HEK293 (cell line): Measurements from ENCODE around the gene APOC1.
A peak's percentile ranks its signal among the peaks of the same experiment; 100 is the strongest.

Source experiments
- BCL11B ChIP-seq: fragments of 450-650 bp; formaldehyde crosslinking; IDR thresholded peaks from 2 replicates; pipeline ENCODE4 v1.5.1; 2016; ENCODE audit warnings: low read depth, missing biosample characterization, missing genetic modification characterization
- CTCF ChIP-seq: fragments of 450-650 bp; formaldehyde crosslinking; IDR thresholded peaks from 2 replicates; pipeline ENCODE4 v1.5.1; 2016; ENCODE audit warnings: missing biosample characterization, missing genetic modification characterization
- GLIS1 ChIP-seq: fragments of 450-650 bp; formaldehyde crosslinking; IDR thresholded peaks from 2 replicates; pipeline ENCODE4 v1.5.1; 2016; ENCODE audit warnings: missing biosample characterization, missing genetic modification characterization
- HOXA7 ChIP-seq: sonication (generic); formaldehyde crosslinking; IDR thresholded peaks from 2 replicates; pipeline ENCODE4 v1.8.1; 2022; ENCODE audit warnings: missing genetic modification reagents, borderline replicate concordance
- KLF10 ChIP-seq: fragments of 450-650 bp; IDR thresholded peaks from 2 replicates; pipeline ENCODE4 v1.5.1; 2018; ENCODE audit warnings: missing biosample characterization, mild to moderate bottlenecking, missing genetic modification characterization
- MYNN ChIP-seq: fragments of 450-650 bp; formaldehyde crosslinking; IDR thresholded peaks from 2 replicates; pipeline ENCODE4 v1.5.1; 2016; ENCODE audit warnings: missing biosample characterization, missing genetic modification characterization, borderline replicate concordance
- OVOL3 ChIP-seq: fragments of 450-650 bp; formaldehyde crosslinking; IDR thresholded peaks from 2 replicates; pipeline ENCODE4 v1.5.1; 2016; ENCODE audit warnings: missing biosample characterization, missing genetic modification characterization
- SP3 ChIP-seq: fragments of 450-650 bp; formaldehyde crosslinking; IDR thresholded peaks from 2 replicates; pipeline ENCODE4 v1.5.1; 2016; ENCODE audit warnings: missing biosample characterization, missing genetic modification characterization
- SP7 ChIP-seq: fragments of 450-650 bp; formaldehyde crosslinking; IDR thresholded peaks from 2 replicates; pipeline ENCODE4 v1.5.1; 2016; ENCODE audit warnings: missing biosample characterization, missing genetic modification characterization
- TCF7L2 ChIP-seq: IDR thresholded peaks from 2 replicates; pipeline ENCODE4 v1.6.1; 2011; ENCODE audit warnings: low read depth, mild to moderate bottlenecking, inconsistent platforms, low read length, moderate library complexity, borderline replicate concordance
- ZBTB8A ChIP-seq: fragments of 450-650 bp; formaldehyde crosslinking; IDR thresholded peaks from 2 replicates; pipeline ENCODE4 v1.5.1; 2016; ENCODE audit warnings: missing biosample characterization, missing genetic modification characterization
- ZNF138 ChIP-seq: fragments of 450-650 bp; formaldehyde crosslinking; IDR thresholded peaks from 2 replicates; pipeline ENCODE4 v1.5.1; 2016; ENCODE audit warnings: missing biosample characterization, missing genetic modification characterization, borderline replicate concordance
- ZNF24 ChIP-seq: fragments of 450-650 bp; formaldehyde crosslinking; IDR thresholded peaks from 2 replicates; pipeline ENCODE4 v1.5.1; 2016; ENCODE audit warnings: missing biosample characterization, missing genetic modification characterization
- ZNF311 ChIP-seq: fragments of 450-650 bp; formaldehyde crosslinking; IDR thresholded peaks from 2 replicates; pipeline ENCODE4 v1.5.1; 2017; ENCODE audit warnings: missing biosample characterization, missing genetic modification characterization, borderline replicate concordance
- ZNF335 ChIP-seq: fragments of 450-650 bp; formaldehyde crosslinking; conservative IDR thresholded peaks from 2 replicates; pipeline ENCODE4 v1.5.1; 2016; ENCODE audit warnings: missing biosample characterization, missing genetic modification characterization
- ZNF354C ChIP-seq: fragments of 450-650 bp; formaldehyde crosslinking; IDR thresholded peaks from 2 replicates; pipeline ENCODE4 v1.5.1; 2016; ENCODE audit warnings: missing biosample characterization, missing genetic modification characterization, low read depth, borderline replicate concordance
- ZNF394 ChIP-seq: fragments of 450-650 bp; formaldehyde crosslinking; IDR thresholded peaks from 2 replicates; pipeline ENCODE4 v1.5.1; 2016; ENCODE audit warnings: missing biosample characterization, missing genetic modification characterization, mild to moderate bottlenecking, moderate library complexity, borderline replicate concordance
- ZNF404 ChIP-seq: fragments of 450-650 bp; formaldehyde crosslinking; IDR thresholded peaks from 2 replicates; pipeline ENCODE4 v1.5.1; 2017; ENCODE audit warnings: missing biosample characterization, missing genetic modification characterization
- ZNF449 ChIP-seq: fragments of 450-650 bp; formaldehyde crosslinking; IDR thresholded peaks from 2 replicates; pipeline ENCODE4 v1.5.1; 2017; ENCODE audit warnings: missing biosample characterization, mild to moderate bottlenecking, missing genetic modification characterization, moderate library complexity
- ZNF548 ChIP-seq: fragments of 450-650 bp; formaldehyde crosslinking; IDR thresholded peaks from 2 replicates; pipeline ENCODE4 v1.5.1; 2016; ENCODE audit warnings: missing biosample characterization, missing genetic modification characterization
- ZNF561 ChIP-seq: fragments of 450-650 bp; IDR thresholded peaks from 2 replicates; pipeline ENCODE4 v1.5.1; 2018; ENCODE audit warnings: missing biosample characterization, missing genetic modification characterization, borderline replicate concordance
- ZNF580 ChIP-seq: fragments of 450-650 bp; formaldehyde crosslinking; IDR thresholded peaks from 2 replicates; pipeline ENCODE4 v1.5.1; 2016; ENCODE audit warnings: missing biosample characterization, missing genetic modification characterization
- ZNF664 ChIP-seq: fragments of 450-650 bp; formaldehyde crosslinking; IDR thresholded peaks from 2 replicates; pipeline ENCODE4 v1.5.1; 2016; ENCODE audit warnings: missing biosample characterization, missing genetic modification characterization
- ZNF677 ChIP-seq: fragments of 450-650 bp; IDR thresholded peaks from 2 replicates; pipeline ENCODE4 v1.5.0; 2018; ENCODE audit warnings: missing biosample characterization, mild to moderate bottlenecking, missing genetic modification characterization, moderate library complexity
- ZNF707 ChIP-seq: fragments of 450-650 bp; formaldehyde crosslinking; IDR thresholded peaks from 2 replicates; pipeline ENCODE4 v1.5.1; 2016; ENCODE audit warnings: missing biosample characterization, missing genetic modification characterization
- ZNF747 ChIP-seq: fragments of 450-650 bp; formaldehyde crosslinking; IDR thresholded peaks from 2 replicates; pipeline ENCODE4 v1.5.1; 2016; ENCODE audit warnings: missing biosample characterization, missing genetic modification characterization
- ZNF776 ChIP-seq: fragments of 450-650 bp; formaldehyde crosslinking; IDR thresholded peaks from 2 replicates; pipeline ENCODE4 v1.5.0; 2017; ENCODE audit warnings: missing biosample characterization, missing genetic modification characterization, borderline replicate concordance
- ZNF791 ChIP-seq: fragments of 450-650 bp; formaldehyde crosslinking; IDR thresholded peaks from 2 replicates; pipeline ENCODE4 v1.5.1; 2016; ENCODE audit warnings: missing biosample characterization, missing genetic modification characterization
- ZSCAN23 ChIP-seq: fragments of 450-650 bp; formaldehyde crosslinking; IDR thresholded peaks from 2 replicates; pipeline ENCODE4 v1.5.1; 2016; ENCODE audit warnings: missing biosample characterization, missing genetic modification characterization
- TF ChIP-seq, protein P1 (sequence below): fragments of 450-650 bp; formaldehyde crosslinking; conservative IDR thresholded peaks from 2 replicates; pipeline ENCODE4 v1.5.1; 2016; ENCODE audit warnings: low read depth, missing biosample characterization, missing genetic modification characterization
- TF ChIP-seq, protein P2 (sequence below): fragments of 450-650 bp; formaldehyde crosslinking; IDR thresholded peaks from 2 replicates; pipeline ENCODE4 v1.5.1; 2016; ENCODE audit warnings: missing biosample characterization, missing genetic modification characterization

The APOC1 gene

GRCh38 chr19:44891016-44891882, 23.2 kb upstream of the APOC1 start, which contains the start of gene TOMM40 (continued):
- no peak for TF ChIP-seq BCL11B (tag by site-specific recombination)
- TF ChIP-seq ZNF791 (tag by site-specific recombination) = no peak
- TF ChIP-seq SP3 (tag by site-specific recombination) = peak; percentile 95
- no peak for TF ChIP-seq ZNF24 (tag by site-specific recombination)
- TF ChIP-seq ZNF548 (tag by site-specific recombination) = no peak
- TF ChIP-seq ZNF580 = peak; percentile 46; the same call in 1 of the 2 replicates
- no peak for TF ChIP-seq ZNF404 (tag by site-specific recombination)
- TF ChIP-seq, protein P1, sequence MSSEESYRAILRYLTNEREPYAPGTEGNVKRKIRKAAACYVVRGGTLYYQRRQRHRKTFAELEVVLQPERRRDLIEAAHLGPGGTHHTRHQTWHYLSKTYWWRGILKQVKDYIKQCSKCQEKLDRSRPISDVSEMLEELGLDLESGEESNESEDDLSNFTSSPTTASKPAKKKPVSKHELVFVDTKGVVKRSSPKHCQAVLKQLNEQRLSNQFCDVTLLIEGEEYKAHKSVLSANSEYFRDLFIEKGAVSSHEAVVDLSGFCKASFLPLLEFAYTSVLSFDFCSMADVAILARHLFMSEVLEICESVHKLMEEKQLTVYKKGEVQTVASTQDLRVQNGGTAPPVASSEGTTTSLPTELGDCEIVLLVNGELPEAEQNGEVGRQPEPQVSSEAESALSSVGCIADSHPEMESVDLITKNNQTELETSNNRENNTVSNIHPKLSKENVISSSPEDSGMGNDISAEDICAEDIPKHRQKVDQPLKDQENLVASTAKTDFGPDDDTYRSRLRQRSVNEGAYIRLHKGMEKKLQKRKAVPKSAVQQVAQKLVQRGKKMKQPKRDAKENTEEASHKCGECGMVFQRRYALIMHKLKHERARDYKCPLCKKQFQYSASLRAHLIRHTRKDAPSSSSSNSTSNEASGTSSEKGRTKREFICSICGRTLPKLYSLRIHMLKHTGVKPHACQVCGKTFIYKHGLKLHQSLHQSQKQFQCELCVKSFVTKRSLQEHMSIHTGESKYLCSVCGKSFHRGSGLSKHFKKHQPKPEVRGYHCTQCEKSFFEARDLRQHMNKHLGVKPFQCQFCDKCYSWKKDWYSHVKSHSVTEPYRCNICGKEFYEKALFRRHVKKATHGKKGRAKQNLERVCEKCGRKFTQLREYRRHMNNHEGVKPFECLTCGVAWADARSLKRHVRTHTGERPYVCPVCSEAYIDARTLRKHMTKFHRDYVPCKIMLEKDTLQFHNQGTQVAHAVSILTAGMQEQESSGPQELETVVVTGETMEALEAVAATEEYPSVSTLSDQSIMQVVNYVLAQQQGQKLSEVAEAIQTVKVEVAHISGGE (tag by site-specific recombination) = peak; percentile 91
- no peak; the same call in 1 of the 2 replicates for TF ChIP-seq KLF10 (tag by site-specific recombination)
- no peak for TF ChIP-seq ZNF707 (tag by site-specific recombination)
- no peak for TF ChIP-seq SP7 (tag by site-specific recombination)
- TF ChIP-seq HOXA7 (CRISPR knock-in tag) = no peak
- TF ChIP-seq ZNF354C (tag by site-specific recombination) = no peak
- peak; percentile 63 for TF ChIP-seq CTCF
- TF ChIP-seq GLIS1 = 0 out of 2 replicates have a peak, but pooled peaks have one; percentile 10
- no peak for TF ChIP-seq ZNF138
- no peak for TF ChIP-seq ZNF664 (tag by site-specific recombination)
- no peak for TF ChIP-seq MYNN
- peak; percentile 50; the same call in 1 of the 2 replicates for TF ChIP-seq ZNF449
- TF ChIP-seq, protein P2, sequence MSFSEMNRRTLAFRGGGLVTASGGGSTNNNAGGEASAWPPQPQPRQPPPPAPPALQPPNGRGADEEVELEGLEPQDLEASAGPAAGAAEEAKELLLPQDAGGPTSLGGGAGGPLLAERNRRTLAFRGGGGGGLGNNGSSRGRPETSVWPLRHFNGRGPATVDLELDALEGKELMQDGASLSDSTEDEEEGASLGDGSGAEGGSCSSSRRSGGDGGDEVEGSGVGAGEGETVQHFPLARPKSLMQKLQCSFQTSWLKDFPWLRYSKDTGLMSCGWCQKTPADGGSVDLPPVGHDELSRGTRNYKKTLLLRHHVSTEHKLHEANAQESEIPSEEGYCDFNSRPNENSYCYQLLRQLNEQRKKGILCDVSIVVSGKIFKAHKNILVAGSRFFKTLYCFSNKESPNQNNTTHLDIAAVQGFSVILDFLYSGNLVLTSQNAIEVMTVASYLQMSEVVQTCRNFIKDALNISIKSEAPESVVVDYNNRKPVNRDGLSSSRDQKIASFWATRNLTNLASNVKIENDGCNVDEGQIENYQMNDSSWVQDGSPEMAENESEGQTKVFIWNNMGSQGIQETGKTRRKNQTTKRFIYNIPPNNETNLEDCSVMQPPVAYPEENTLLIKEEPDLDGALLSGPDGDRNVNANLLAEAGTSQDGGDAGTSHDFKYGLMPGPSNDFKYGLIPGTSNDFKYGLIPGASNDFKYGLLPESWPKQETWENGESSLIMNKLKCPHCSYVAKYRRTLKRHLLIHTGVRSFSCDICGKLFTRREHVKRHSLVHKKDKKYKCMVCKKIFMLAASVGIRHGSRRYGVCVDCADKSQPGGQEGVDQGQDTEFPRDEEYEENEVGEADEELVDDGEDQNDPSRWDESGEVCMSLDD (tag by site-specific recombination) = 0 out of 2 replicates have a peak, but pooled peaks have one; percentile 54
- TF ChIP-seq ZNF335 = peak; percentile 91
- no peak for TF ChIP-seq ZNF677
- TF ChIP-seq TCF7L2 = no peak
- no peak for TF ChIP-seq ZNF776 (tag by site-specific recombination)
- TF ChIP-seq ZNF561 (tag by site-specific recombination) = peak; percentile 49; the same call in 1 of the 2 replicates
- TF ChIP-seq OVOL3 (tag by site-specific recombination) = no peak
- no peak for TF ChIP-seq ZSCAN23 (tag by site-specific recombination)
- TF ChIP-seq ZNF311 (tag by site-specific recombination) = no peak
- no peak for TF ChIP-seq ZBTB8A (tag by site-specific recombination)
- no peak for TF ChIP-seq ZNF747 (tag by site-specific recombination)
- TF ChIP-seq ZNF394 (tag by site-specific recombination) = no peak
